HG03060 (cell line): ENCODE data around the gene YIPF2.
"Not testable (repeated sequence)": the region's sequence is repeated elsewhere in the genome, so short reads cannot be mapped to it uniquely, and the experiment has no call there.

Experiments
- ATAC-seq: cut with Tn5 transposase; IDR thresholded peaks from one replicate; pipeline ENCODE4 v1.9.1; 2021; ENCODE audit warnings: low read depth, moderate number of reproducible peaks; ENCODE audit not compliant: unreplicated experiment

Gene YIPF2

GRCh38 chr19:10881403-10882107 lies 46.9 kb downstream of the YIPF2 start:
- no peak for ATAC-seq

DNA sequence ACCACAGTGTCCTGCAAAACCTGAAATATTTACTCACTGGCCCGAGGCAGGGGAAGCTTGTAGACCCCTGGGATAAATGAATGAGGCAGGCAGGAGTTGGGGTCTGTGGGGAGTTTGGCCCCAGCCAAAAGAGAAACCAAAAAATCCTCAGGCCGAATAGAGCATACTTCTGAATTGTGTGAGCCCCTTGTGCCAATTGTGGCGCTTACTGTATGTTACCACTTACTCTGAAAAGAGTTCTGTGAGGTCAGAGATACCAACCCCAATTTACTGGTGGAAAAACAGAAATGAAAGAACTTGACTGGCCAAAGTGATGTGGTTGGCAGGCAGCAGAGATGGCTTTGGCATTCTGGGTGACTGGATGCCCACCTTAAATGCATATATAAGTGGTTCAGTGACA lies 50.2 kb downstream of the YIPF2 start:
- ATAC-seq: no peak

DNA sequence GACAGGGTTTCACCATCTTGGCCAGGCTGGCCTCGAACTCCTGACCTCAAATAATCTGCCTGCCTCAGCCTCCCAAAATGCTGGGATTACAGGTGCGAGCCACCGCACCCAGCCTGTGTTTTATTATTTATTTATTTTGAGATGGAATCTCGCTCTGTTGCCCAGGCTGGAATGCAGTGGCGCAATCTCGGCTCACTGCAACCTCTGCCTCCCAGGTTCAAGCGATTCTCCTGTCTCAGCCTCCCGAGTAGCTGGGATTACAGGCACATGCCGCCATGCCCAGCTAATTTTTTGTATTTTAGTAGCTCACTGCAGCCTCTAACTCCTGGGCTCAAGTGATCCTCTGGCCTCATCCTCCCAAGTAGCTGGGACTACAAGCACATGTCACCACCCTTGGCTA lies 50.8 kb downstream of the YIPF2 start:
- ATAC-seq: not testable (repeated sequence)

DNA sequence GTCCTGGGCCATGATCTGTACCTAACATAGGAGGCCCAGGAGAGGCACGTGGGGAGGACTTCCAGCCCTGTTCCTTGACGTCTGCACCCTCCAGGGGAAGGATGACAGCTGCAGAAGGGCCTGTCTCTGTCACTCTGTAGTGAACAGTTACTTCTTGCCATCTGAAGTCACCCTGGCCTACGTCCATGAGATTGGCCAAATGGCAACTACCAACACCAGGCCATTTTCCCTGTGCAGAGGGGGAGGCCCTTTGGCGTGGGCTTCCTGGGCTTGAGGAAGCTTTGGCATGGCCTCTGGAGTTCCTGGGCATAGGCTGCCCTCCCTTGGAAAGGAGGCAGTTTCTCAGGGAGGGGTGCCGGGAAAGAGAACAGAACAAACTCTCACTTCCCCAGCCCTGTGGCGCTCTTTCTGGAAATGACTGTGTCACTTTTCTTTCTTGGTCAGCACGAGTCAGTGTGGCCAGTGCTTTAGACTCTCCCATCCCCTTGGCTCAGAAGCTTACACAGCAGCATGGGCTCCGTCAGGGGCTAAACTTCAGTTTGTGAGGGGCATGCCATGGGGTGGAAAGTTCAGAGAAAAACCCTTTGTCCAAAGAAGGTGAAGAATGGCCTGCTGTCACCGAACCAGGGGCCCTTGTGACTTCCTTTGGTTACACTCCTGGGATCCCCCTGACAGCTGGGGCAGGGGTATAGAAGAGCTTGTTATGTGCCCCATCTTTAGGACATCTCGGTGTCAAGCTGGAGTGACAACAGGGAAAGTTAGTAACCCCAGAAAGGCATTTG lies 51.8 kb downstream of the YIPF2 start:
- no peak for ATAC-seq

DNA sequence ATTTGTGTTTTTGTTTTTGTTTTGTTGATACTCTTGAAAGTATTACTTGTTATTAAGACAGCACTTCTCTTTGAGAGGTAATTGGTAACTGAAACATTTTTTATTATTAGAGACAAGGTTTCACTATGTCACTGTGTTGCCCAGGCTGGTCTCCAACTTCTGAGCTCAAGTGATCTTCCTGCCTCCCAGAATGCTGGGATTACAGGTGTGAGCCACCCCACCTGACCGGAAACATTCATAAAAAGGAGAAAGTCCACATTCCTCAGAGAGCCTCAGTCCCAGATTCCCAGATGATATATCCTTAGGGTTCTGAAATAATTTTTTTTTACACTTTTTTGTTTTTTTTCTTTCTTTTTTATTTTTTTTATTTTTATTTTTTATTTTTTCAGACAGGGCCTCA lies 54.4 kb downstream of the YIPF2 start:
- no peak for ATAC-seq

DNA sequence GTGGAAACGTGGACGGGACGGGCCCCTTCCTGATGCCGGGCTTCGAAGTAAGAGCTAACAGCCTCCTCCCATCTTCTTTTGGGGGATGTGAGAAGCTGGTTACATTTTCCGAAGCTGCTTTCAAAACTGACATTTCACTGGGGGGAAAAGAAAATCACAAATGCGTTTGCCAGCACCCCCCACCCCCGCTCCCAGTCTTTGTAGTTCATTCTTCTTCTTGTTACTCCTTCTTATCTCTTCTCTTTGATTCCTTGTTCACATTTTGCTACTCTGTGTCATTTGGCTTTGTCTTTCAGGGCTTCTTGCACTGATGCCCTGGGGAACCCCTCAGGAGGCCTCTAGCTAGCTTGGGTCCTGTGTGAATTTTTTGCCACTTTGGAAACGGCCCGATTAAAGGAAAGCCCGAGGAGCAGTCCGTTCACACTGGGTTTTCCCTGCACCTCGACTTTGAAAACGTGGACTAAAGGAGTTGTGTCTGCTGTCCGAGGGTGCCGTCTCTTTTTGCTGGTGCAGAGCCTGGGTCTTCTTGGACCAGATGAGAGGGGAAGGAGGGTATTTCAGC lies 55.8 kb downstream of the YIPF2 start:
- ATAC-seq: no peak
